NCI-H187 treated with DMSO at 0.1 percent for 48 hours (cell line): ENCODE results near the gene CLDN6.

Experiments used
- DNase-seq: peaks from one replicate; lab custom pipeline; 2025; lab: John Stamatoyannopoulos, UW

The CLDN6 gene

GRCh38 chr16:3013491-3013951 is 4.5 kb downstream of the CLDN6 start:
- no peak for DNase-seq

GRCh38 chr16:3012828-3013420 is 5.1 kb downstream of the CLDN6 start, which contains the start of gene CLDN9:
CLDN9 (plus strand) TSS chr16:3012923; CDS start chr16:3013363, 440 bp downstream.
- DNase-seq: peak; percentile 77

- DNase-seq: peak; percentile 82
Observed at GRCh38 chr16:3012246-3012645, 5.7 kb downstream of the CLDN6 start.

DNA sequence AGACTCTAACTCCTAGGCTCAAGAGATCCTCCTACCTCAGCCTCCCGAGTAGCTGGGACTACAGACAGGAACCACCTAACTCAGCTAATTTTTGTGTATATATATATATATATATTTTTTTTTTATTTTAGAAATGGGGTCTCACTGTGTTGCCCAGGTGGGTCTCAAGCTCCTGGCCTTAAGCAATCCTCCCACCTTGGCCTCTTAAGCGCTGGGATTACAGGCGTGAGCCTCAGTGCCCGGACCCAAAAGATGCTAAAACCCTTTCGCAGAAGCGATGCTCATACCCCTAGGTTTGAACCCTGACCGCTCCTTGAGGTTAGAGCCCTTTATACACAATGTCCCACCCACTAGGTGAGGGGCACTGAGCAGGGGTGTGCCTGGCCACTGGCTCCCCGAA is 7.5 kb downstream of the CLDN6 start:
- DNase-seq: no peak

- DNase-seq: no peak
Observed at GRCh38 chr16:3009568-3010390, 8.2 kb downstream of the CLDN6 start.

DNA sequence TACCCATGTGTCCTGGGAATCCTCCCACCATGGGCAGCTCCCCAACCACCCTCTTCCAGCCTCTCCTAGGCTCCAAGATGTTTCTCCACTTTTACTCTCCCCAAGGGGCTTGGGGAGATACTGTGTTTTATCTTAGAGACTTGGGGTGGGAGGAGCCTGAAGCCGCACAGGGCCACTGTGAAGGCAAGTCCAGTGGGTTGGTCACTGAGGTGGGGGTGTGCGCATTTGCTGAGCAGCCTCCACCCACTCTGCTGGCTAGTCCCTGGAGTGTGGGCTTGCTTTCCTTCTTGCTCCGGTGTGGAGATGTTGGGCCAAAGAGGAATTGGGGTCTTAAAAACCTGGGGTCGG is 9.3 kb downstream of the CLDN6 start:
- no peak for DNase-seq

- no peak for DNase-seq
Observed at GRCh38 chr16:3007957-3008689, 9.9 kb downstream of the CLDN6 start.

- DNase-seq: no peak
Observed at GRCh38 chr16:3007059-3007956, 10.7 kb downstream of the CLDN6 start.

- DNase-seq: no peak
Observed at GRCh38 chr16:3004781-3005284, 13.2 kb downstream of the CLDN6 start.

DNA sequence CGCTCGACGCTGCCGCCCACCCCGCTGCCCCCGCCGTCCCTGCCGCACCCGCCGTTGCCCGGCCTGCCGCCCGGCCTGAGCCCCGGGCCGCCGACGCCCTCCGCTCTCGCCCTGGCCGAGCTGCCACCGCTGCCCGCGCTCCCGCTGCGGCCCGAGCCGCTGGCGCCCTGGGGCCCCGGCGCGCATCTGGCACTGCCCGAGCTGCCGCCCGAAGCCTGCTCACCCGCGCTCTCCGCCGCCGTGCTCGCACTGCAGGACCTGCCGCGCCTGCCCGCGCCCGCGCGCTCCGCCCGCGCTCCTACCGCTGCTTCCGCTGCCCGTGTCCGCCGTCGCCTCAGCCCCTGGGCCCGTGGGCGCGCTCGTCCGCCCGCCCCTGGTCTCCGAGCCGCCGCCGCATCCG is 13.7 kb downstream of the CLDN6 start:
- no peak for DNase-seq

DNA sequence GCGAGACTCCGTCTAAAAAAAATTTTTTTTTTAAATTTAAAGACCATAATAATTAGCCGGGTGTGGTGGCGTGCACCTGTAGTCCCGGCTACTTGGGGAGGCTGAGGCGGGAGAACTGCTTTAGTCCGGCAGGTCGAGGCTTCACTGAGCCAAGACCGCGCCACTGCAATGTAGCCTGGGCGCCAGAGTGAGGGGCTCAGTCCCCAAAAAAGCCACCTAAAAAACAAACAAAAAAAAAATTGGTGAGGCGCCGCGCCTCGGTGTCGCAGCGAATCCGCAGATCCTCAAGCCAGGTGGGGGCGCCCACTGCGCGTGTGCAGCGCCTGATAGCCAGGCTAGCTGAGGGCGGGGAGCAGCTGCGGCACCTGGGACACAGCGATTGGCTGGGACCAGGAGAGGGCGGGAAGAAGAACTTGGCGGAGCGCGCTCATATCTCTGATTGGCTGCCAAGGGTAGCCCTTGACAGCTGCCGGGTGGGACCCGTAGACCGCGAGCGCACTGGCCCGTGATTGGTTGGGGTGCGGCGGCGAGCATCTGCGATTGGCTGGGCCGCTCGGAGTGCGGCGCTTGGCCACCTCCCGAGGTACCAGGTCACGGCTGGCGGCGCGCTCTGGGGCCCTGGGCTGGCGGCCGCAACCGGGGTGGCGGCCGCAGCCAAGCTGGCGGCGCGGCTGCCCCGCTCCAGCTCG is 14.3 kb downstream of the CLDN6 start:
- peak; percentile 99 for DNase-seq

DNA sequence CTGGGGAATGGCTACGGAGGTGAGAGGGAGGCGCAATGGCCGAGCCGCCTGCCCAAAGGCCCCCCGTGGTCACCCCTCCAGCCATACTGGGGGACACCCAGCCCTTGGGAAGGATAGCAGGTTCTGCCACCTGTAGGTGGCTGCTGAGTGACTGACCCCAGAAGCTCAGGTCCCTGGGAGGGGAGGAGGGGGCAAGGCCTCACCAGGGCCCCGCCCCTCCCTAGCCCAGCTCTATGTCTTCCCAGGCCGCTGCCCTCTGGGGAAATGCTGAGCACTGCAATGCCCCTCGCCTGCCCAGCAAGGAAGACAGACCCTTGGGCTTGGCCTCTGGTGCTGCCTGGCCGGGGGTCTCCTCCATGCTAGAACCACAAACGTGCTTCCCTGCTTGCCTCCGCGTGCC is 16.7 kb downstream of the CLDN6 start:
- no peak for DNase-seq

DNA sequence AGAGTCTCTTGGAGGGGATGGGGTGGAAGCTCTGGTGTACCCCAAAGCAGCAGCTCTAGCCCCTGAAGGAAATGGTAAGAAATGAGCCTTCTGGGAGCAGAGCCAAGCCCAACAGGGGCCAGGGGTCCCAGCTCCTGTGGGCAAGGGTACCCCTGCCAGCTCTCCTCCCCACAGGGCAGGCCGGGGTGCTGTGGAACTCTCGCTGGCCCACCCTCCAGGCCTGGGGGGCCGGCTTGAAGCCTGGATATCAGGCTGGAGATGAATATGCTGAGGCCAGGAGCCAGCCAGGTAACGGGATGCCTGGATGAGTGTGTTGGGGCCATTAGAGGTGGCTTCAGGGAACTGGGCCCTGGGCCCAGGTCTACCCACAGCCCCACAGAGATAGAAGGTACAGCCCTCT is 17.4 kb downstream of the CLDN6 start:
- DNase-seq: no peak

GRCh38 chr16:2999929-3000328 is 18.1 kb downstream of the CLDN6 start:
- DNase-seq: no peak

DNA sequence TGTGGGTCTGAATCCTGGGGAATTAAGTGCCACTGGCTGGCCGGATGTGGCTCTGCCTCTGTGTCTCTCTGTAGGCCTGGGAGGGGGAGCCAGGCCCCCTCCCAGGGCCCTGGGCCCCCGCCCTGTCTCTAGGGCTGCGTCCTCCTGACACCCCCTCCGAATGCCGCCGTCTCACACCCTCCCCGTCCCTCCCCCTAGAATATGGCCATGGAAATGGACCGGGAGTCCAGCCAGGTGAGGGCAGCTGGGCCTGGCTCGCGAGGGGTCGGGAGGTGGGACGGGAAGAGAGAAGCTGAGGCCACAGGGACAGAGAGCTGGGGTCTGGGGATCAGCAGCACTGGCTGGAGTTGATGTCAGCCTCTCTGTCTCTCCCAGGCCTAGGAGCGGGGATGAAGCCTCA is 21.7 kb downstream of the CLDN6 start:
- no peak for DNase-seq

DNA sequence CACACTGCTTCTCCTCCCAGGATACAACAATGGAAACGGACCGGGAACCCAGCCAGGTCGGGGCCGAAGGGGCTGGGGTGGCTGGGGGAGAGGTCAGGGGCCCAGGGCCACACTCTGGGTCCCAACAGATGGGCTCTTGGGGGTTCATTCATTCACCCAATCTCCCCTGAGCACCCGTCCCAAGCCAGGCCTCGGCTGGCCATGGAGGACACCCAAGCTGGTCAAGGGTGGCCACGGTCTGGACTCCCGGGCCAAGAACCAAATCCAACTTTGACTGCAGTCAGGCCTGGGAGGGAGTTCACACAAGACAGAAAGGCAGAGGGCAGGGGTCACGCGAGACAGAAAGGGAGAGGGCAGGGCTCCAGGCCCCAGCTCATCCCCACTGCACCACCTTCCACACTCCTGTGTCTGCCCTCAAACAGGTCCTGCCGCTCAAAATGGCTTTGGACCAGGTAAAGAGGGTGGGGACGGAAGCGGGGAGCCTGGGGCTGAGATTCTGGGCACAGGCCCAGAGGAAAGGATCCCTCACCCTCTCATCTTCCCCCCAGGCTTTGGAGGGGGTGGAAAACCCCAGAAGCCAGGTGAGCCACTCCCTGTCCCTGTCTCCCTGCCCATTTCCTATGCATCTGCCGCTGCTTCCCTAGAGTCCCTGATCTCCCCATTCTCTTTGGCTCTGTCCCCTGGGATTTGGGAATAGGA is 25.5 kb downstream of the CLDN6 start:
- DNase-seq: no peak

DNA sequence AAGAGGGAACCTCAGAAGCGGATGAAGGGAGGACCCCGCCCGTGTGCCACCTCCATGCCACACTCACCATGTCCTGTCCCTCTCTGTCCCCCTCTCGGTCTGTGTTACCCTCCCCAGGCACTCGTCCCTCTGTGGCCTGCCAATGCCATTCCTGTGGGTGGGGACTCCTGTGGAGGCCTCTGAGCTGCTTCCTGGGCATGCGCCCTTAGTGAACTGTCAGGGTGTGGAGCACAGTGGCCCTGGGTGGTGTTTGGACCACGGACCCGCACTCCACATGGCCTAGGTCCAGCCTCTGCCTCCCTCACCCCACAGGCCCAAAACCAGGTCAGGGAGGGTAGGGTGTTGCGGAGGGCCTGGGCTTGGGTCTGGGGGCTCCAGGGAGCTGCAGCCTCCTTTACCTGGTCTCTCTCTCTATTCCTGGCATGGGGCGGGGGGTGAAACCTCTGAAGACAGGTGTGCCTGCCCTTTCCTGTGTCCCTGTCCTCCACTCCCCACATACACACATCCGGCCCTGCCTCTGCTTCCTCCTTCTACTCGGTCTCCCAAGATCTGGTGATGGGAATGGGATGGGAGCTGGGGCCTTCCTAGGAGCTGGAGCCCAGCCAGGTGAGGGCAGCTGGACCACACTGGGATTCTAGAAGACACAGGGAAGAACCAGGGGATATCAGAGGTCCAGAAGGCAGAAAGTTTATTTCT is 26.3 kb downstream of the CLDN6 start:
- DNase-seq: no peak

DNA sequence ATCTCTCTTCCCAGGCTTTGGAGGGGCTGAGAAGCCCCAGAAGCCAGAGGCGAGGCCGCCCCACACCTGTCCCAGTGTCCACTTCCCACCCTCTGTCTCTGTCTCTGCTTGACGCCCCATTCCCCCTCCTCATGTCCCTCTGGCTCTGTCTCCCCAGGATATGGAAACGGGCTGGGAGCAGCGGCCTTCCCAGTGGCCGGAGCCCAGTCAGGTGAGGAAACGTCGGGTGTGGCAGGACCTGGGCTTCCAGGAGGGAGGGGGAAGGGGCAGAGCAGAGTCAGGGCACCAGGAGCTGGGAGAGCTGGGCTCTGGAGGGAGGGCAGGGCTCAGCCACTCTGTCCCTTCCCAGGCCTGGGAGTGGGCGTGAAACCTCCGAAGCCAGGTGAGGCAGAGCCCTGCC is 27.1 kb downstream of the CLDN6 start:
- no peak for DNase-seq

DNA sequence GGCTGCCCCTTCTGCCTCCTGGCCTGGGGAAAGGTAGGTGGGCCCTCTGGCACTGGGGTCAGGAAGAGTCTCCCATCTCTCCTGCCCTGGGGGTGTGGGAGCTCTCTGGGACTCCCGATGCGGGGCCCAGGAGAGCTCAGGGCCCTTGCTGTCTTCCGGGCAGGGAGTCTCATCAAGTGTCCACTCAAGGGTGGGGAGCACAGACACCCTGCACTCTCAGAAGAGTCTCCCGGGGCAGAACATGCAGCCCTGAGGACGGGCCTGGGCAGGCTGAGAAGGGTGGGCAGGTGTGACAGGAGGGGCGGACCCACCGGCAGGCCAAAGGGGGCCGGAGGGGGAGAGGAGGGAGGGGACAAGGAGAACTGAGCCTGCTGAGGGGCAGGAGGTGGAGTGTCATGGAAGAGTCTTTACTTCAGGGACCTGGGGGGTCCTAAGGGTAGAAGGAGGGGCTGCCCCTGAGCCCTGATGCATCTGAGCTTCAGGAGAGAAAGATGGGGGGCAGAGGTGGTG is 29.3 kb downstream of the CLDN6 start:
- no peak for DNase-seq

GRCh38 chr16:2987833-2988232 is 30.1 kb downstream of the CLDN6 start:
- DNase-seq: no peak
